GM21723 (cell line): ENCODE measurements around the gene SAMD7.
A peak's percentile ranks its signal among the peaks of the same experiment; 100 is the strongest.

ENCODE experiments used
- ATAC-seq: cut with Tn5 transposase; IDR thresholded peaks from one replicate; pipeline ENCODE4 v1.9.1; 2021; ENCODE audit warnings: mild to moderate bottlenecking, moderate library complexity; ENCODE audit not compliant: unreplicated experiment

Gene SAMD7

GRCh38 chr3:169911272-169911671 lies at the start of gene SAMD7:
TSS of gene SAMD7 (plus strand) at chr3:169911572. CDS start at chr3:169919499, 7,927 bp downstream.
- no peak for ATAC-seq

GRCh38 chr3:169861871-169862270 lies 49.5 kb upstream of the SAMD7 start:
- ATAC-seq: no peak

DNA sequence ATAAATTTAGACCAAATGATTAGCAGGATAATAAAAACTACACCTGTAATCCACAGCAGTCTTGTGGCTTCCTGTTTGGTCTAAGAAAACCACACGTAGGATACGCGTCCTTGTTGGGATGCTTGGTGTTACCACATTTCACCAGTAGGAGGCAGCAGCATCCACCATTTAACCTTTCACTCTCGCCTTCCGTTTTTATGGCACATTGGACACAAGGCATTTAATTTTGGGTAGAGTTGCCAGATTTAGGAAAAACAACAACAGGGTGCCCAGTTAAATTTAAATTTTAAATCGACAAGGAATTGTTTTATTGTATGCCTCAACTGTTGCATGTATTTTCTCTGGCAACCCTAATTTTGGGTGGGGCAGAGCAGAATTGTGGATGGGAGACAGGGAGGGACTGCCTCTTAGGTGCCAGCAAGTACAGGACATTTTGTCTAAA lies 47.9 kb upstream of the SAMD7 start:
- ATAC-seq: peak; percentile 77

- ATAC-seq: no peak
Observed at GRCh38 chr3:169864270-169864669, 47.1 kb upstream of the SAMD7 start.

DNA sequence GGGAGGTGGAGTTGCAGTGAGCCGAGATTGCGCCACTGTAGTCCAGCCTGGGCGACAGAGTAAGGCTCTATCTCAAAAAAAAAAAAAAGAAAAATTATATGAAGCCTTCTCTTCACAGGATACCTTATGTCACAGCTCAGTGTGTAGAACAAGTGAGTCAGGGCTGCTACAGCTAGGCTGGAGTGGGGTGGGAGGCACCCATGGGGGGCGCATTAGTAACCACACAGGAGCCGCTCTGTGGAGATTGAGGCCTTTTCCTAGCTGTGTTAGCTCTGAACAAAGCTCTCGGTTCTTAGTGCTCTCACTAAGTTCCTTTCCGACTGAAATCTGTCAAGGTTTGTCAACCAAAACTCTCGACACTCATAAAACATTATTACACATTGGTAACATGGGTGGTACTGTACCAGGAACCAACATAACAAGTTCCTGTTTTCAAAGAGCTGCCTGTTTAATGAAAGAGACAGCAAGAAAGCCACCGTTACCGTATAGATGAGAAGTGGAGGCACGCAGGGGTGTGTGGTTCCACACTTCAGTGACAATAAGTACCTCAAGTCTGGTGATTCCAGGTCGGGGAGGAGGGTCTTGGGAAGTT lies 46.1 kb upstream of the SAMD7 start:
- ATAC-seq: no peak

- ATAC-seq: no peak
Observed at GRCh38 chr3:169867584-169868210, 43.7 kb upstream of the SAMD7 start.

DNA sequence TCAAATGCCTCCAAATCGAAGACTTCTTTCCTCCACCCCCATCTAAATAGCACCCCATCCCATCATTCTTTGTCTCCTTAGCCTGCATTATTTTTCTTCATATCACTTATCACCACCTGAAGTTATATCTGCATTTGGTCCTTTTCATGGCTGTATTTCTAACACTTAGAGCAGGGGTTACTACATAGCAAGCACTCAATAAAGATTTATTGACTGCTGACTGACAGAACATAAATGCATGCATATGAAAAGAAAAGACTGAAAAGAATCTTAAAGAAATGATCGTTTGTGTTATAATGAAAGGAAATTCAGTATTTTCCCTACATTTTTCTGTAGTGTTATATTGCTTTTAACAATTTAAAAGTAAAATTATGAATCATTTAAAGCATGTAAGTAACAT lies 43.0 kb upstream of the SAMD7 start:
- no peak for ATAC-seq

DNA sequence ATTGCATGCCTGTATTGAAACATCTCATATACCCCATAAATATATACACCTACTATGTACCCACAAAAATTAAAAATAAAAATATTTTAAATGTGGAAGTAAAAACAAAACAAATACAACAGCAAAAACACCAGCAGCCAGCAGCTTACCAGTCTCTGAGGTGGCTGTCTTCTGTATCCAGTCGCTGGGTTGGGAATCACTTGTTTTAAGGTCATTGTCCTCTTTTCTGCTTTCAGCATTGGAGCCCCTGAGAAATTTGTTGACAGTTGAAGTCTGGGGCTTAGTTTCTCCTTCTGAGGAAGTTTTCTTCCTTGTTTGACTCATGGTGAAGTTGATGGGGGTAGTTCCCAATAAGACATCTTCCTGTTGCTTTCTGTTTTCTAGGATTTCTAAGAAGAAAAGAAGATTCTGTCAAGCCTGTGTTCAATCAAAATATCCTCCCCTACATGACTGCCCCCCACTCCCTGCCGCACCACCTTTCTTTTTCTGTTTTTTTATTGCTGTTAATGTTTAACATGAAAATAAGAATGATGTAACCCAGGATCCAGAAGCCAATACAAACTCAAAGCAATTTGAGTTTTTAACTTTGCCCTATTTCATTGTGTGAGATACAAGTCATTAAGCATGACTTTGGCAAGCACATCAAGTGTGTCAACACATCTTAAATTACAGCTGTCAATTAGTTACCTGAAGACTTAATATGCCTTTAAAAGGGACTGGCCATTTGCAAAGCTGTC lies 41.7 kb upstream of the SAMD7 start, which contains the start of gene LRRC31:
TSS of gene LRRC31 (minus strand) at position 452 of the 737 bp plus-strand sequence. CDS start at position 324, 128 bp downstream.
- ATAC-seq: no peak

GRCh38 chr3:169871129-169871886 lies 40.1 kb upstream of the SAMD7 start:
- peak; percentile 56 for ATAC-seq

- ATAC-seq: no peak
Observed at GRCh38 chr3:169879013-169879557, 32.3 kb upstream of the SAMD7 start.

GRCh38 chr3:169879845-169880575 lies 31.4 kb upstream of the SAMD7 start:
- ATAC-seq: no peak

DNA sequence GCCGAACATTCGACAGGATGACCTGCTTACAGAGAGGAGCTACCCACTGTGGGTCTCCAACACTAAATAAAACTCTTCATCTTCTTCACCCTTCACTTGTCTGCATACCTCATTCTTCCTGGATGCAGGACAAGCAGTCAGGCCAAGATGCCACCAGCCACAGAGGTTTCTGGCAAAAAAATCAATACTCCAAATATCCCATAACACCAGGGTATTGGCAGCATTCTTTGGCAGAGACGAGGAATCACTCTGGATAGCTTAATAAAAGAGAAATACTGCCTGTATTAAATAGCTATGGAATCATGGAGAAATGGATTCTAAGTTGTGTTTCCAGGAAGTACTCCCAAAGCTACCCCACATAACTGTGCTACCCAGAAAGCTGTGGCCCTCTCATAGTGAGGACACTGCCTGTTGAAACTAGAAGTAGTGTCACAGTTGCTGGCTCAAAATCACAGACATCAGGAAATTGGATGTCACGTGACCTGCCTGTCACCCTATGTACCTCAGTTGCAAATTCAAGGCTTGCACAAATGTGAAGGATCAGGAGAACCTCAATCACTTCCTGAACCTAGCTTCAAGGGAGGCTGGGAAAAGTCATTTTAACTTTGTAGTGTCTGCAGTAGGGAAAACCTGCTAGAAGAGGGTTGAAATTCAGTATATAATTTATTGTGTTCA lies 30.7 kb upstream of the SAMD7 start:
- ATAC-seq: no peak

- ATAC-seq: no peak
Observed at GRCh38 chr3:169886671-169887070, 24.7 kb upstream of the SAMD7 start.

DNA sequence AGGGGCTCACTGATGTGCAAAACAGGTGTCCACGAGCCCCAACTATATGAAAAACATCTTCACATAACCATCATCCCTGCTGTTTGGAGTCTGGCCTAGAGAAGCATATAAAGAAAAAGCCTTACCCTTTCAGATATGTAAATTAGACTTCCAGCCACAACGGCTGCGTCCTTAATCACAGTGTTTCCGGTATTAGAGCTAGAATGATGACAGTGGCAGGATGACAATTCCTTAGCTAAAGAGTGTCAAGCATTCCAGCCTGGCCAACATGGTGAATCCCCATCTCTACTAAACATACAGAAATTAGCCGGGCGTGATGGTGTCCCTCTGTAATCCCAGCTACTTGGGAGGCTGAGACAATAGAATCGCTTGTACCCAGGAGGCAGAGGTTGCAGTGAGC lies 19.5 kb upstream of the SAMD7 start:
- ATAC-seq: no peak

DNA sequence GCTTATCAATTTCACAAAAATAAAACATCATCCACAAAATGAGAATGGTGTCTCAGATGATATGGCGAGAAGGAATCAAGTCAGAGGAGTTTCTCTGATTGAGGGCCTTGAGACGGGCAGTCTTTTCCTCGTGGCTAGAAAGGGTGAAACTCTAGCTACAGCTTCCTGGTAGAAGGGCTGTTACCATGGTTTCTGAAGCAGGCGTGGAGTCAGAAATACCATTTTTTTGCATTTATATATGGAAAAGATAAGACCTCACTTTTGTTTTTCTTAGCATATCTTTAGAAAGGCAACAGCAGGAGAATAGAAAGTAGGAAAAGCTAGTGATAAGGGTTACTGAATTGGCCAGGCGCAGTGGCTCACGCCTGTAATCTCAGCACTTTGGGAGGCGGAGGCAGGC lies 17.3 kb upstream of the SAMD7 start:
- no peak for ATAC-seq

DNA sequence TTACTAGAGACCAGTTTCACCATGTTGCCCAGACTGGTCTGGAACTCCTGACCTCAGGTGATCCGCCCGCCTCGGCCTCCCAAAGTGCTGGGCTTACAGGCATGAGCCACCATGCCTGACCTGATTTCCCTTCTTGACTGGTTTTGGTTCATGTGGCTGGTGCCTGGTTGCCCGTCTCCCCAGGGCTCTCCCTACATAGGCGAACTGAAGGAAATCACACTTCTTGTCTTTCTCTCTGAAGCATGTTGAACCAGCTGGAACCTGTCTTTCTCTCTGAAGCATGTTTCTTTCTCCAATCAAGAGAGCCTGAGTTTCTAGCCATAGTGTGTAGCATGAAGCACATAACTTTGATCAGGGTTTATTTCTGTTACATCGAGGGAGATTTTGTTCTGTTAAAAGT lies 16.3 kb upstream of the SAMD7 start:
- no peak for ATAC-seq

DNA sequence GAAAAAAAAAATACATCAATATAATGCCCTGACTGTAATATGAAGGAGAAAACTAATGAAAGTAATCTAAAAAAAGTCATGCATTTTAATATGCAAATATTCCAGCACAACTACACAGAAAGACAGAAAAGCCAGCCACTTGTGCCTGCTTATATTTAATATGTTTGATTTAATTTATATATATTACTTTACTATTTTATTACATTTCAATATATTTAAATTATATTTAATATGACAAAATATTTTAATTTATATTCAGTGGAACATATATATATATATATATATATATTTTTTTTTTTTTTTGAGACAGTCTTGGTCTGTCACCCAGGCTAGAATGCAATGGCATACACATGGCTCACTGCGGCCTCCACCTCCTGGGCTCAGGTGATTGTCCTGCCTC lies 14.1 kb upstream of the SAMD7 start:
- ATAC-seq: no peak

DNA sequence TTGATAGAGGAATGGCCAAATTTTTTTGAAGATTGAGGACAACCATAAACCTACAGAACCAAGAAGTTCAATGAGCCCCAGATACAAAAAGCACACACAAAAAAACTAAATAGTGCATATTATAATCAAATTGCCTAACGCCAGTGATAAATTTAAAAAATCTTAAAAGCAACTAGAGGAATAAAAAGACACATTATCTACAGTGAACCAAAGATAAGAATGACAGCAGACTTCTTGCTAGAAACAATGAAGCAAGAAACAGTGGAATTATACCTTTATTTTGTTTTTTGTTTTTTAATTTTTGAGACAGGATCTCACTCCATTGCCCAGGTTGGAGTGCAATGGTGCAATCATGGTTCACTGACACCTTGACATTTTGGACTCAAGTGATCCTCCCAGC lies 9.9 kb upstream of the SAMD7 start:
- ATAC-seq: no peak

DNA sequence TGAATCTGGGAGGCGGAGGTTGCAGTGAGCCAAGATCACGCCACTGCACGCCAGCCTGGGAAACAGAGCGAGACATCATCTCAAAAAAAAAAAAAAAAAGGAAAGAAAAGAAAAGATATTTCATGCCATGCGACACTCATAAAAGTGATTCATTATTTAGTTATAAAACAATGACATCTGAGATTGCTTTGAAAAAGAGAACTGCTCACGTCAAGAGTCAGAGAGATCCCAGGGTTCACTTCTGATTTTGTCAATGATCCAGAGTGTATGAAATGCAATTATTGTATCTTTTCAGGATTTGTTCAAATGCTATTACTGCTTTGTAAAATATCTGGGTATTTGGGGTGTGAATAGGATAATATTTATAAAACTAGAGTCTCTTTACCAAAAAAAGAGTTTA lies 6.0 kb upstream of the SAMD7 start:
- ATAC-seq: no peak

GRCh38 chr3:169907476-169907875 lies 3.9 kb upstream of the SAMD7 start:
- no peak for ATAC-seq
